Activated CD4-positive, alpha-beta memory T cell treated with anti-CD3 and anti-CD28 coated beads for 36 hours (primary cell): ENCODE results near the gene MEGF11. TPM values are rescaled to one million over a fixed set of nuclear protein-coding genes. Genes with fewer than 3 reads are reported as not detected.

Experiments
- CTCF ChIA-PET: fragments of 350-600 bp; sonication (Branson Sonifier 250); formaldehyde crosslinking; loops from one replicate; lab custom pipeline; 2021; ENCODE audit warnings: antibody characterized with exemption, inconsistent platforms; lab: Charles Lee
- POLR2A ChIA-PET: fragments of 350-600 bp; sonication (Branson Sonifier 250); formaldehyde crosslinking; loops from one replicate; lab custom pipeline; 2021; ENCODE audit warnings: antibody characterized with exemption; lab: Charles Lee
- DNase-seq: peaks from one replicate; pipeline ENCODE4 v3.0.0-alpha.2; 2020
- H3K27ac Mint-ChIP-seq: one replicate; pipeline ENCODE4 v1.8.0; 2021; ENCODE audit warnings: mixed read lengths
- H3K27me3 Mint-ChIP-seq: one replicate; pipeline ENCODE4 v1.8.0; 2021; ENCODE audit warnings: mixed read lengths
- H3K36me3 Mint-ChIP-seq: one replicate; pipeline ENCODE4 v1.8.0; 2021; ENCODE audit warnings: mixed read lengths
- H3K4me1 Mint-ChIP-seq: one replicate; pipeline ENCODE4 v1.8.0; 2021; ENCODE audit warnings: low read depth, mixed read lengths
- H3K4me3 Mint-ChIP-seq: one replicate; pipeline ENCODE4 v1.8.0; 2021; ENCODE audit warnings: mild to moderate bottlenecking, mixed read lengths
- H3K9me3 Mint-ChIP-seq: one replicate; pipeline ENCODE4 v1.8.0; 2021; ENCODE audit warnings: mixed read lengths
- intact Hi-C: fragments of 100-400 bp; cut with micrococcal nuclease; formaldehyde crosslinking; loops from one replicate; pipeline ENCODE4 v1.15.1; 2023
- total RNA-seq, 2 experiments: library from RNA; stranded (reverse); gene quantifications; one replicate each; pipeline ENCODE4 v1.2.3, GENCODE V29; 2021

The MEGF11 gene
- total RNA-seq, 2 experiments from 2014 or later, result not detected

DNA sequence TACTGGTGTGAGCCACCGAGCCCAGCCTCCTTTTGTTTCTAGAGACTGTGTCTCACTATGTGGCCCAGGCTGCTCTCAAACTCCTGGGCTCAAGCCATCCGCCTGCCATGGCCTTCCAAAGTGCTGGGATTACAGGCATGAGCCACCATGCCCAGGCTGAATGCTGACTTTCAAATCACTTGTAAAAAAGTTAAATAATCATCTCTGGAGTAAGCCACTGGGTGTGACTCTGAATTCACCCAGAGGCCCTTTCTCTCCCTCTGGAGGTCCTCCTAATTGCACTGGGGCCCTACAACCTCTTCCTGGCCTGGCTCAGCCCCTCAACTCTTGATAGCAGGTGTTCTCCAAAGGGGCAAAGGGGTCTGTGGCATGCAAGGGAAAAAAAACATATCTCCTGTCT lies 54.8 kb downstream of the MEGF11 start:
- ChIA-PET CTCF (no interaction called here), POLR2A (interaction anchor here (0.6 kb wide), 1 partner anchor 278 kb away, joined by 3 read pairs; no protein-coding TSS in a partner anchor)
- intact Hi-C loops, result no loop called here
- Mint-ChIP-seq H3K27me3 (no peaks in the 10 kb centered on the region), H3K4me3 (no peak overlapping the region), H3K4me1 (peaks cover 3% of the 10 kb centered on the region), H3K36me3 (no peaks in the 10 kb centered on the region), H3K9me3 (no peaks in the 10 kb centered on the region), H3K27ac (no peak overlapping the region)
- no peak for DNase-seq

DNA sequence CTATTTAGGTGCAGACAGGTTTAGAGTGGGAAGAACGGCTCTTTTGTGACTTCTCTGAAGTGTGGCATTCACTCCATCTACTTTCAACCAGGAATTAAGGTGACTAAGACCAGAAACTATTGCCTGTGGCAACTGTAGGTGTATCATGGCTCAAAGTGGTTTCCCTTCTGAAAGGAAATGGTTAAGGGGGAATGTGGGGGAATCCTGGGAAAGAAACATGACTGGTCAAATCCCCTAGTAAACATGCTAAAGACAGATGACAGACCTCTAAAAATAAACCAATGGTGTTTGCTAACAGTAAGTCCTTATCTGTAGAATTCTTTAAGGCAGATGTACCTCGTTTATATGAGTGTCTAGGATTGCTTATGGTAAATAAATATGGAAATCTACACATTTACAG lies 56.9 kb downstream of the MEGF11 start:
- H3K27ac Mint-ChIP-seq, result no peak overlapping the region
- intact Hi-C loops, result no loop called here
- no peaks in the 10 kb centered on the region for H3K9me3 Mint-ChIP-seq
- ChIA-PET CTCF (interaction anchor here (0.7 kb wide), 1 partner anchor 194 kb away, joined by 4 read pairs; no protein-coding TSS in a partner anchor), POLR2A (no interaction called here)
- no peak overlapping the region for H3K4me3 Mint-ChIP-seq
- peaks cover 3% of the 10 kb centered on the region for H3K4me1 Mint-ChIP-seq
- no peaks in the 10 kb centered on the region for H3K36me3 Mint-ChIP-seq
- H3K27me3 Mint-ChIP-seq, result peaks cover 2% of the 10 kb centered on the region
- DNase-seq, result no peak

DNA sequence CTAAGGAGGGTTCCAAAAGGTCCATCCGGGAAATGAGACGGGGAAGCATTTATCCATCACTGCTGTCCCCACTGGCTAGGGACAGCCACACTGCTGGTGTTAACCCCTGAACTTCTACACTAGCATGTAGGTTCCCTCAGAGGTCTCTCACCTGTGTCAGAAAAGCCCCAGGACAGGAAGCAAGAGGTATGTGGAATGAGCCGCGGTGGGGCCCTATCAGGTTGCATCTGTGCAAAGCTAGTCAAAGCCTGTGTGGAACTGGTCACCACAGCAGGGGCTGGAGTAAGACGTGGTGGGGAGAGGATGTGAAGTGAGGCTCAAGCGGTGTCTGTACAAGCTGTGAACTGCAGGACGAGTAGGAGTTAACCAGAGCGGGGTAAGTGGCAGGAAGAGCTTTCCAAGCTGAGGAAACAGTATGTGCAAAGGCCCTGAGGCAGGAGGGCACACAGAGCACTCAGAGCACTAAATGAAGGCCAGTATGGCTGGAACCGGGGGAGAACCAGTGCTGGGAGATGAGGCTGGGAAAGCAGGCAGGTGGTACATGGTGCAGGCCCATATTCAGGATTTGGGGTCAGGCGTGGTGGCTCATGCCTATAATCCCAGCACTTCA lies 57.8 kb downstream of the MEGF11 start:
- CTCF ChIA-PET, result no interaction called here
- intact Hi-C loops, result no loop called here
- Mint-ChIP-seq H3K9me3 (no peaks in the 10 kb centered on the region), H3K27me3 (peaks cover 2% of the 10 kb centered on the region), H3K4me3 (no peak overlapping the region), H3K36me3 (no peaks in the 10 kb centered on the region), H3K4me1 (peaks cover 3% of the 10 kb centered on the region), H3K27ac (no peak overlapping the region)
- DNase-seq, result no peak
- POLR2A ChIA-PET, result no interaction called here

DNA sequence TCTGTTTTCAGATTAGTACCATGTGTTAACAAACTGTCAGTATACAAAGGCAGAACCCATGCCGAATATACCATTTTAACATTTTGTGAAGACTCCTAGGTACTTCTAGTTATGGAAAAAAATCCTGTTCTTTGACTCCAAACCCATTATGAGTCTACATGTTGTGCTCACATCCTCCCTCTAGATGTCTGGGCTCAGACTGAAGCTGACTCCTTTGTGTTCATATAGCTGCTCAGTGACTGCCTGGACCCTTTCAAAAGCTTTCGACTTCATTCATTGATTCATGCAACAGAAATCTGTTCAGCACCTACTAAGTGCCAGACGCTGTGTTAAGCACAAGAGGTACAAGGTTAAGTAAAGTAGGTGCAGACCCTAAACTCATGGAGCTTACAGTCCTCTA lies 60.5 kb downstream of the MEGF11 start:
- ChIA-PET CTCF (interaction anchor here (1.1 kb wide), 1 partner anchor 26 kb away, joined by 4 read pairs; no protein-coding TSS in a partner anchor), POLR2A (no interaction called here)
- Mint-ChIP-seq H3K4me3 (no peak overlapping the region), H3K36me3 (no peaks in the 10 kb centered on the region), H3K9me3 (no peaks in the 10 kb centered on the region), H3K4me1 (peaks cover 3% of the 10 kb centered on the region), H3K27me3 (peaks cover 2% of the 10 kb centered on the region), H3K27ac (no peak overlapping the region)
- DNase-seq, result no peak
- intact Hi-C loops, result loop anchor here (5.0 kb wide), 2 partner anchors 331 to 556 kb away; no protein-coding TSS in a partner anchor

DNA sequence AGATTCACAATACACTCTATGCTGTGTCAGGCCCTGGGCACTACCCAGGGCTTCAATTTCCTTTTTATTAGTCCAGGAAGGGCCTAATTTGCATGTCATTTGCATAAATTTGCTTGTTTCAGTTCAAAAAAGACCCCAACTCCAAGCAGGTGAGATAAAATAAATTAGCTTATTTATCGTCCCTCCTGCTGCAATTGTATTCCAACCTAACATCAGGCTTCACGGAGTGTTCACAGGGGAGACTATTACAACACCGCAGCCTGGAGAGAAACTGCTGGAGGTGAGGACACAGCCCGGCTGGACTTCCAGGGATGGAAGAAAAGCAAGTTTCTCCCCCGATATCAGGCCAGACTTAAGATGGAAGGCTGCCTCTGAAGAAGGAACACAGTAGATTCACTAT lies 62.8 kb downstream of the MEGF11 start:
- POLR2A ChIA-PET, result no interaction called here
- CTCF ChIA-PET, result interaction anchor here (1.0 to 1.5 kb wide), 3 partner anchors 12 to 24 kb away, joined by 3 to 4 read pairs (median 3); no protein-coding TSS in a partner anchor

DNA sequence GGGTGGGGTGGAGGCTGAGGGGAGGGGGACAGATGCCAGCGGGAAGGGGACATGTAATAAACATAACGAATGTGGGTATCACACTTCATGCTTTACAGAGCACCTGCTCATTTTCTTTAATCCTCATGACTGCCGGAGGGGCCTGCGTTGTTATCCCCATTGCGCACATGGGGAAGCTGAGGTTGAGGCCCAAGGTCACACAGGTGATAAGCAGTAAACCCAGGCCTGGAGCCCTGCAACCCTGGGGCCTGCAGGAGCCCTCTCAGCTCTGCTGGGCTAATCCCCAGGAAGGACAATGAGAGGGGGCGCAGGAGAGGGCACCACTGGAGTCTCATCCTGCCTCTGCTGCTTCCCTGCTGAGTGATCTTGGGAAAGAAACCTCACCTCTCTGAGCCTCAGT lies 64.3 kb downstream of the MEGF11 start:
- no peaks in the 10 kb centered on the region for H3K9me3 Mint-ChIP-seq
- ChIA-PET POLR2A (no interaction called here), CTCF (interaction anchor here (0.9 kb wide), 1 partner anchor 10 kb away, joined by 4 read pairs; no protein-coding TSS in a partner anchor)
- DNase-seq, result no peak
- peaks cover 12% of the 10 kb centered on the region for H3K27me3 Mint-ChIP-seq
- no peaks in the 10 kb centered on the region for H3K4me1 Mint-ChIP-seq
- intact Hi-C loops, result no loop called here
- no peak overlapping the region for H3K27ac Mint-ChIP-seq
- H3K36me3 Mint-ChIP-seq, result no peaks in the 10 kb centered on the region
- no peak overlapping the region for H3K4me3 Mint-ChIP-seq

More for the DNA sequence above, 62.8 kb downstream of the MEGF11 start:
- H3K4me1 Mint-ChIP-seq, result no peaks in the 10 kb centered on the region
- H3K27ac Mint-ChIP-seq, result no peak overlapping the region
- intact Hi-C loops, result loop anchor here (5.0 kb wide), 2 partner anchors 328 to 553 kb away; no protein-coding TSS in a partner anchor
- DNase-seq, result no peak
- peaks cover 2% of the 10 kb centered on the region for H3K27me3 Mint-ChIP-seq
- no peaks in the 10 kb centered on the region for H3K9me3 Mint-ChIP-seq
- H3K4me3 Mint-ChIP-seq, result no peak overlapping the region
- H3K36me3 Mint-ChIP-seq, result no peaks in the 10 kb centered on the region

DNA sequence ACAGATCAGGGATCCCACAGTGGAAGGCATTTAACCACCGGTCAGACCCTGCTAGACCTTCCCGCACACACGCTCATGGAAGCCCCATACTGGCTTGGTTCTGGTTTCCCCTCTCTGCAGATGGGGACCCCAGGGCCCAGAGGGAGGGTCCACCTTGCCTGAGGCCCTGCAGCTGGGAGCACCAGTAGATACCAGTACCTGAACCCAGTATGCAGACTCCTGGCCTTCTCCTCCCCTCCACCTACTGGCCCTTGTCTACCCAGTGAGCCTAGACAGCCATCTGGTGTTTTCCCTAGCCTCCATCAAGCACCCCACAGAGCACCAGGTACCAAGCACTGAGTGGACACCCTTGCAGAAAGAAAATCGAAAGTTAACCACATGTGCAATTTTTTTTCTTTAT lies 65.1 kb downstream of the MEGF11 start:
- intact Hi-C loops, result no loop called here
- Mint-ChIP-seq H3K27ac (no peak overlapping the region), H3K36me3 (no peaks in the 10 kb centered on the region), H3K4me3 (no peak overlapping the region), H3K9me3 (no peaks in the 10 kb centered on the region), H3K4me1 (no peaks in the 10 kb centered on the region), H3K27me3 (peaks cover 14% of the 10 kb centered on the region)
- POLR2A ChIA-PET, result no interaction called here
- DNase-seq, result no peak
- CTCF ChIA-PET, result no interaction called here

DNA sequence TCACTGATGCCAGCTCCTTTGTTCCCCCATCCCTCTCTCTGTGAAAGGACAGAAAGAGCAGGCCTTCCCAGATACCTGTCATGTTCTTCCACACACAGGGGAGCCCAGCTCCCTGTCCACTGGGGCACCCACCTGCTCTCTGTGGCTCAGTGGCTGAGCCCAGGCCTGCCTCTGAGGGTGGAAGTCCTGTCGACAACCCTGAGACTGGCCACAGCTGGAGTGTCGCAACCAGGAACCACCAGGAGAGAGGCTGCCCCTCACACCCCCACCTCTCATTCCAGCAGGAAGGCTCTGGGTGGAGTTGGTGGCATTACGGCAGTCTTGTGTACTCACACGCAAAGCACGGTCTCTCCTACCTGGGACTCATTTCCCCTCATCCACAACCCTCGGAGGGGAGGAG lies 66.3 kb downstream of the MEGF11 start:
- POLR2A ChIA-PET, result no interaction called here
- no peak overlapping the region for H3K27ac Mint-ChIP-seq
- no peaks in the 10 kb centered on the region for H3K4me1 Mint-ChIP-seq
- CTCF ChIA-PET, result no interaction called here
- H3K4me3 Mint-ChIP-seq, result no peak overlapping the region
- intact Hi-C loops, result no loop called here
- peaks cover 22% of the 10 kb centered on the region for H3K27me3 Mint-ChIP-seq
- no peak for DNase-seq
- no peaks in the 10 kb centered on the region for H3K36me3 Mint-ChIP-seq
- H3K9me3 Mint-ChIP-seq, result no peaks in the 10 kb centered on the region

DNA sequence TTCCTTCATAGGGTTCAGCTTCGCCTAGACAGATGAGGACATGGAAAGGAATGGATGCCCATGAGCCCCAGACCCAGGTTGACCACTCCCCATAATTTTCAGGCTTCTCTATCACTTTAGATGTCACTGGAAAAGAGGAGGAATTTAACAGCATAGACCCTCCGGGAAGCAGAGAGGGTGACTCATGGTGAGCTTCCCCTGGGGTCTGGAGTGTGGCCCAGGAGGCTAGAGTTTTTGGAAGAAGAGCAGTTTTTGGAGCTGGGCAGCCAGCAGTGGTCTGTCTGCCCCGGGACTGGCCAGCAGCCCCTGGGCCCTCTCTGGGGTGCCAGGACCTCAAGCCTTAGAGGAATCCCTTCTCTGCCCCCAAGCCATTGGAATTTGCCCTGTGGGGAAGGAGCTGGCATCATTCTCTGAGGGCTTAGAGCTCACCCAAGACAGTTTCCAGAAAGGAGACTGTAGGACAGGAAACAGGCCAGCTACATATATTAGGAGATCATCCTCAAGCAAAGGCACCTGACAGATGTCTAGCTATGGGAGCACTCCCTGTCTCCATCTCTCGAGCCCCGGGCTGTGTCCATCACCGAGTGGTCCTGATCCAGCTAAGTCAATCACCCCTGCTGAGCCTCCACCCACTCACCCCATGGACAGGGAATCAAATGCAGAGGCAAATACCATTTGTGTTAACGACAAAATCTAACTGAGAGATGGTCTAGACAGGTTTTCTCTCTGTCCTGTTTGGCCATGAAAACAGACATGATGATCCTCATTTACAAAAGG lies 67.3 kb downstream of the MEGF11 start:
- intact Hi-C loops, result no loop called here
- CTCF ChIA-PET, result no interaction called here
- Mint-ChIP-seq H3K4me3 (no peak overlapping the region), H3K4me1 (no peaks in the 10 kb centered on the region), H3K27me3 (peaks cover 25% of the 10 kb centered on the region), H3K27ac (no peak overlapping the region), H3K36me3 (no peaks in the 10 kb centered on the region), H3K9me3 (no peaks in the 10 kb centered on the region)
- POLR2A ChIA-PET, result no interaction called here
- no peak for DNase-seq

DNA sequence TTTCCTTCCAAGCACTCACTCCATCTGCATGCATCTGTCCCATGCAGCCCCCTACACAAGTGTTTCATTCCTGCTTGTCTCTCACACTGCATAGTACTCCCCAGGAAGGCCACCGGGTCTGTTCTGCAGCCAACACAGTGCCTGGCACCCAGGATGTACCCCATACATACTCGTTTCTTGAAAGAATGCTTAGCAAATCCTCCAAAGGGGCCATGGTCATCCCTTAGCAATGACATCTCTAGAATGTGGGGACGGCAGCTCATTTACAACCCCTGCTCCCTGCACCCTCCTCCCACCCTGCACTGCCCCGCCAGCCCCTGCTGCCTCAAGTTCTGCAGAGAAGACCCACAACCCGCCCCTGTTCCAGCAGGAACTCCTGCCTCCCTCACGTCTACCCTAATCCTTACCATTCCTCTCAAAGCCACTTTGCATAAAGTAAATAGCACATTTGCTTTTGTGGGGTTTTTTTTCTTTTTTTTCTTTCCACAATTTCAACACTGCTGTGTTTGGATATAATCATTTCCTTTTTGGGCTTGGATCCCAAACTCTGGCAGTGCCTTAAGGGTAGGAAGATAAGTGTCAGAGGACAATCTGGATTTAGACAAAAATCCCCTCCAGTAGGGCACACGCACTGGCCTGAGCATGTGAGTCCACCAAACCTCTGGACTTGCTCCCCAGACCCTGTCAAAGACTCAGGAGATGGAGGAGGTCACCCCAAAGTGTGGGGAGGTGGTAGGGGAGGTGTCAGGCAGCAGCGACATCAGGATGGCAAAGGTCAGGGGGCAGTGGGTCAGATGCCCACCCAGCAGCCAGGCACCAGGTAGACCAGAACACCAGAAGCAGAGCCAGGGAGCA lies 68.4 kb downstream of the MEGF11 start:
- intact Hi-C loops, result no loop called here
- DNase-seq, result no peak
- ChIA-PET POLR2A (no interaction called here), CTCF (no interaction called here)
- Mint-ChIP-seq H3K36me3 (no peaks in the 10 kb centered on the region), H3K27me3 (peaks cover 28% of the 10 kb centered on the region), H3K4me1 (no peaks in the 10 kb centered on the region), H3K4me3 (no peak overlapping the region), H3K9me3 (no peaks in the 10 kb centered on the region), H3K27ac (no peak overlapping the region)

DNA sequence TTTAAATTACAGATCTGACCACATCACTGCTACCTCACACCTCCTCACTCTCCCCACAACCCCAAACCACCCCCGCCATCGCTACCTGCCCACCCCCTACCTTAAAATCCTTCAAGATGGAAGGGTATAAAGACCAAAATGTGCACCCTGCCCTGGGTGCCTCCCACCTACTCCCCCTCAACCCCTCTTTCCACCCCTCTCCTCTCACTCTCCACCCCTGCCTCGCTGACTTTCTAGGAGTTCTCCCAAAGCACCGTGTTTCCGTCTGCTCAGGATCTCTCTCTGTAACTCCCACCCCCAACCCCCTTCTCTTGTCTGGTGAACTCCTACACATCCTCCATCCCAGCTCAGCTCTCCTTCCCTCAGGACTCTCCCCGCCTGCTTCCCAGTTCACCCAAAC lies 69.1 kb downstream of the MEGF11 start:
- Mint-ChIP-seq H3K27me3 (peaks cover 28% of the 10 kb centered on the region), H3K9me3 (no peaks in the 10 kb centered on the region), H3K4me1 (no peaks in the 10 kb centered on the region), H3K36me3 (no peaks in the 10 kb centered on the region), H3K4me3 (no peak overlapping the region), H3K27ac (no peak overlapping the region)
- intact Hi-C loops, result no loop called here
- ChIA-PET CTCF (no interaction called here), POLR2A (no interaction called here)
- DNase-seq, result no peak

DNA sequence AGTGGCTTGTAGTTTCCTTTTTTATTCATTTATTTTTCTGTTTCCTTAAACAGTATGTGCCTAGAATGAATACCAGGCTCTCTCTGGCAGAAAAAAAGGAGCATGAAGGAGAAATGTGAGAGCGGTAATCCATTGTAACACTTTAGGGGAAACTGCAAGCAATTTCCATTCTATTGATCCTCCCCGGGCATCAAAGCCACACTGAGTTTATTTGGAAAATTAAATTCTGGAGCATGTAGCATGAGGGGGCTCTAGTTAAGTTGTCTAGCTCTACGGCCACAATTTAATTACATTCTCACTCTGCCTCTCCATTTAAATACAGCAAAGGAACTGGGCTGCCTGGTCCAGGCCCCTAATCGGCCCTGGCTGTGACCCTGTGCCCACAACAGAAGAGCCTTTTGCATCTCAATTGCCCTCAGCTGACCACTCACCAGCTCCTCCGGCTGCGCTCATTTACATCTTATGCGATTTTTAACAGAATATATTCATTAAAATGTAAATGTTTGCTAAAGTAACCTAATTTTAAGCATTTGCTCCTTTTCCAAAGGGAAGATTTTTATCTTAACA lies 72.9 kb downstream of the MEGF11 start:
- no peak for DNase-seq
- CTCF ChIA-PET, result no interaction called here
- no peak overlapping the region for H3K27ac Mint-ChIP-seq
- no peaks in the 10 kb centered on the region for H3K9me3 Mint-ChIP-seq
- no peaks in the 10 kb centered on the region for H3K36me3 Mint-ChIP-seq
- H3K4me1 Mint-ChIP-seq, result no peaks in the 10 kb centered on the region
- intact Hi-C loops, result no loop called here
- POLR2A ChIA-PET, result no interaction called here
- H3K27me3 Mint-ChIP-seq, result peaks cover 29% of the 10 kb centered on the region
- H3K4me3 Mint-ChIP-seq, result no peak overlapping the region
